HepG2 (cell line): ENCODE results near the gene RHAG. TPM values are rescaled to one million over a fixed set of nuclear protein-coding genes. Genes with fewer than 3 reads are reported as not detected.

Experiments used
- ATAC-seq: fragments of 200-7000 bp; cut with Tn5 transposase; 3 replicates; pipeline ENCODE4 v1.9.1; 2020; ENCODE audit warnings: mild to moderate bottlenecking, moderate library complexity
- BruUV-seq: library from RNA; stranded (reverse); fragments of 400-500 nt; replicated peaks from 2 replicates; lab custom pipeline; 2021; lab: Mats Ljungman, UMichigan
- CTCF ChIA-PET: fragments of 300-600 bp; formaldehyde crosslinking; extraction: SDS; loops from one replicate; lab custom pipeline; 2021; ENCODE audit warnings: low total read pairs, inconsistent platforms, low intra/inter-chr PET ratio; lab: Yijun Ruan, JAX
- POLR2A ChIA-PET: fragments of 350-600 bp; sonication (Branson Sonifier 250); formaldehyde crosslinking; loops from one replicate; lab custom pipeline; 2020; ENCODE audit warnings: antibody characterized with exemption, inconsistent platforms; lab: Yijun Ruan, JAX
- DNase-seq: peaks from one replicate; pipeline ENCODE4 v3.0.0-alpha.2; 2015; ENCODE audit warnings: low spot score
- FAIRE-seq: peaks from 3 replicates; lab custom pipeline; 2011; peaks lifted over from hg19 to GRCh38; lab: Jason Lieb, UNC
- H2AFZ ChIP-seq: one replicate; pipeline ENCODE4 v1.6.1; 2011; ENCODE audit warnings: low read length, inconsistent platforms
- H3K27ac ChIP-seq: fragments of 300-600 bp; 3 replicates; pipeline ENCODE4 v1.8.0; 2011; ENCODE audit warnings: mixed run types, mild to moderate bottlenecking, mixed read lengths, low read length, inconsistent platforms; ENCODE audit not compliant: insufficient read depth; ENCODE audit errors: extremely low read length
- H3K27me3 ChIP-seq, 2 experiments: fragments of 200-600 bp in 1 of 2; 2 replicates in 1 of 2; 3 replicates in 1 of 2; pipeline versions ENCODE4 v1.6.0 to v1.8.0; 2011; ENCODE audit warnings: low read length in 2 of 2, mild to moderate bottlenecking in 2 of 2, moderate library complexity in 2 of 2, inconsistent platforms in 1 of 2; ENCODE audit not compliant: insufficient read depth in 2 of 2, control insufficient read depth in 1 of 2
- H3K36me3 ChIP-seq, 2 experiments: fragments of 200-600 bp in 1 of 2; replicated peaks in 1 of 2; 2 replicates in 1 of 2; 3 replicates in 1 of 2; pipeline versions ENCODE4 v1.5.1 to v1.8.0; 2011; ENCODE audit warnings: low read length in 2 of 2, inconsistent platforms in 1 of 2; ENCODE audit not compliant: insufficient read depth in 2 of 2, control insufficient read depth in 1 of 2
- H3K4me1 ChIP-seq: 2 replicates; pipeline ENCODE4 v1.5.1; 2012; ENCODE audit warnings: low read length, inconsistent platforms; ENCODE audit not compliant: insufficient read depth
- H3K4me2 ChIP-seq: 2 replicates; pipeline ENCODE4 v1.6.0; 2011; ENCODE audit warnings: low read depth, low read length, inconsistent platforms
- H3K4me3 ChIP-seq, 3 experiments: fragments of 200-600 bp in 1 of 3; sonication (generic), shearing (Covaris generic) in 1 of 3; replicated peaks in 1 of 3; 2 replicates each; pipeline ENCODE4 v1.5.1; 2011 to 2016; ENCODE audit warnings: low read length in 3 of 3, inconsistent platforms in 2 of 3, low read depth in 2 of 3, mild to moderate bottlenecking in 2 of 3, control low read depth in 1 of 3, mixed read lengths in 1 of 3; ENCODE audit not compliant: insufficient read depth in 1 of 3
- H3K79me2 ChIP-seq: one replicate; pipeline ENCODE4 v1.6.1; 2011; ENCODE audit warnings: low read length, inconsistent platforms; ENCODE audit not compliant: insufficient read depth
- H3K9ac ChIP-seq: 2 replicates; pipeline ENCODE4 v1.6.0; 2011; ENCODE audit warnings: mild to moderate bottlenecking, low read depth, low read length, inconsistent platforms; ENCODE audit not compliant: insufficient read depth
- H3K9me3 ChIP-seq: 2 replicates; pipeline ENCODE4 v1.5.1; 2012; ENCODE audit warnings: mild to moderate bottlenecking, low read length
- H4K20me1 ChIP-seq: 2 replicates; pipeline ENCODE4 v1.6.0; 2011; ENCODE audit warnings: inconsistent platforms, mild to moderate bottlenecking, low read length, moderate library complexity; ENCODE audit not compliant: insufficient read depth
- GLMP ChIP-seq: sonication (generic); formaldehyde crosslinking; IDR thresholded peaks from 2 replicates; pipeline ENCODE4 v1.9.0; 2021; ENCODE audit warnings: missing genetic modification reagents, mild to moderate bottlenecking, borderline replicate concordance
- IKZF4 ChIP-seq: sonication (generic); formaldehyde crosslinking; IDR thresholded peaks from 2 replicates; pipeline ENCODE4 v1.5.1; 2020; ENCODE audit warnings: borderline replicate concordance, mild to moderate bottlenecking, low read depth, missing genetic modification reagents; ENCODE audit errors: not compliant biosample characterization
- NFYC ChIP-seq: IDR thresholded peaks from 2 replicates; pipeline ENCODE4 v1.6.1; 2016; ENCODE audit warnings: missing genetic modification reagents, missing compliant biosample characterization
- PRDM4 ChIP-seq: sonication (generic); formaldehyde crosslinking; IDR thresholded peaks from 2 replicates; pipeline ENCODE4 v1.9.0; 2021; ENCODE audit warnings: missing genetic modification reagents, borderline replicate concordance
- RAD21 ChIP-seq: fragments of 450-650 bp; formaldehyde crosslinking; IDR thresholded peaks from 2 replicates; pipeline ENCODE4 v1.5.0; 2020; ENCODE audit warnings: mild to moderate bottlenecking
- RNF219 ChIP-seq: sonication (generic); formaldehyde crosslinking; IDR thresholded peaks from 2 replicates; pipeline ENCODE4 v1.5.0; 2020; ENCODE audit warnings: mild to moderate bottlenecking, missing genetic modification reagents
- SOX6 ChIP-seq, 2 experiments: fragments of 450-650 bp in 1 of 2; sonication (generic) in 1 of 2; formaldehyde crosslinking in 1 of 2; IDR thresholded peaks; 2 replicates each; pipeline versions ENCODE4 v1.4.0 to v1.6.1; 2017 to 2020; ENCODE audit warnings: antibody characterized with exemption in 1 of 2, mild to moderate bottlenecking in 1 of 2, missing genetic modification reagents in 1 of 2
- TBX2 ChIP-seq: sonication (generic); formaldehyde crosslinking; IDR thresholded peaks from 2 replicates; pipeline ENCODE4 v1.5.0; 2020; ENCODE audit warnings: missing genetic modification reagents, mild to moderate bottlenecking, borderline replicate concordance
- U2AF2 ChIP-seq: fragments of 200-400 bp; formaldehyde crosslinking; IDR thresholded peaks from 2 replicates; pipeline ENCODE4 v1.6.1; 2017; ENCODE audit warnings: low read depth, mild to moderate bottlenecking, low read length
- ZBTB3 ChIP-seq: sonication (generic); formaldehyde crosslinking; IDR thresholded peaks from 2 replicates; pipeline ENCODE4 v1.4.0; 2020; ENCODE audit warnings: low read depth, mild to moderate bottlenecking, moderate library complexity, missing genetic modification reagents, borderline replicate concordance
- ZNF30 ChIP-seq: sonication (generic); formaldehyde crosslinking; IDR thresholded peaks from 2 replicates; pipeline ENCODE4 v1.5.0; 2020; ENCODE audit warnings: mild to moderate bottlenecking, missing genetic modification reagents
- ZNF33A ChIP-seq: sonication (generic); formaldehyde crosslinking; IDR thresholded peaks from 2 replicates; pipeline ENCODE4 v1.5.1; 2020; ENCODE audit warnings: missing genetic modification reagents, mild to moderate bottlenecking, moderate library complexity, borderline replicate concordance
- ZNF354B ChIP-seq: sonication (generic); formaldehyde crosslinking; IDR thresholded peaks from 2 replicates; pipeline ENCODE4 v1.8.0; 2022; ENCODE audit warnings: mild to moderate bottlenecking, missing genetic modification reagents
- ZNF710 ChIP-seq: sonication (generic); formaldehyde crosslinking; IDR thresholded peaks from 2 replicates; pipeline ENCODE4 v1.5.0; 2020; ENCODE audit warnings: mild to moderate bottlenecking, missing genetic modification reagents, borderline replicate concordance
- WGBS: methylation state at CpG from one replicate; pipeline ENCODE4 v1.1.6; 2017; ENCODE audit warnings: low lambda C conversion rate; 5-methylcytosine and 5-hydroxymethylcytosine counted together
- in situ Hi-C: cut with HindIII; loops from 2 replicates; pipeline ENCODE4 v1.10.0; 2017; ENCODE audit warnings: low pct_unique_long_range_greater_than_20kb; ENCODE audit not compliant: extremely low pct_ligation_motif_present
- intact Hi-C: fragments of 100-400 bp; cut with micrococcal nuclease; formaldehyde crosslinking; loops from one replicate; pipeline ENCODE4 v1.10.0; 2022; ENCODE audit not compliant: unreplicated experiment
- polyA plus RNA-seq, 8 experiments: library from polyadenylated mRNA; depleted of rRNA in 3 of 8; stranded (reverse) in 7 of 8; unstranded in 1 of 8; fragments of >200 nt; fragmentation: Illumina TruSeq in 4 of 8; extraction: Trizol in 4 of 8; gene quantifications; 2 replicates each; pipeline versions ENCODE4 v1.2.1 to v1.2.3, GENCODE V29; 2011 to 2016; ENCODE audit warnings: low read depth in 4 of 8, missing spikeins in 1 of 8, mixed read lengths in 1 of 8; ENCODE audit not compliant: insufficient read depth in 1 of 8
- total RNA-seq, 5 experiments: library from RNA; depleted of rRNA; stranded (reverse); fragments of >200 nt; fragmentation: Illumina TruSeq; extraction: Trizol; gene quantifications; 2 replicates each; pipeline ENCODE4 v1.2.3, GENCODE V29; 2016; ENCODE audit warnings: low read depth in 1 of 5

RHAG gene
- total and polyA plus RNA-seq, 2 of the 13 experiments (the other 11 are each of a cell fraction or from before 2014, with no cell fraction given) = not detected

- 14% methylated on average over 3 of the region's 3 CpGs for WGBS
- TF ChIP-seq ZNF30 = no peak
- no peak for TF ChIP-seq TBX2
- TF ChIP-seq GLMP (CRISPR knock-in tag) = no peak
- TF ChIP-seq ZNF33A = no peak
- TF ChIP-seq ZNF710 = no peak
- no peak for TF ChIP-seq RAD21
- TF ChIP-seq PRDM4 (CRISPR knock-in tag) = no peak
- no peak for TF ChIP-seq ZBTB3 (CRISPR knock-in tag)
- TF ChIP-seq NFYC (CRISPR knock-in tag) = no peak
- no peak for TF ChIP-seq ZNF354B (CRISPR knock-in tag)
- TF ChIP-seq SOX6 (IDR thresholded peaks at IDR 0.05) = no peak
- no peak for TF ChIP-seq SOX6 (CRISPR knock-in tag; IDR thresholded peaks at IDR 0.05)
- no peak for TF ChIP-seq IKZF4 (CRISPR knock-in tag)
- no peak for TF ChIP-seq U2AF2
- no peak for TF ChIP-seq RNF219
- Histone ChIP-seq H3K27me3 (no peaks in the 10 kb centered on the region; a peak in 1 of 5 replicates), H3K36me3 (no peaks in the 10 kb centered on the region), H3K79me2 (no peaks in the 10 kb centered on the region), H2AFZ (no peak overlapping the region), H3K9me3 (no peaks in the 10 kb centered on the region), H3K4me1 (peaks cover 5% of the 10 kb centered on the region; the same call in 1 of the 2 replicates), H4K20me1 (no peaks in the 10 kb centered on the region), H3K9ac (no peak overlapping the region), H3K27ac (no peak overlapping the region), H3K4me3 (no peak overlapping the region), H3K4me2 (no peak overlapping the region)
- ChIA-PET CTCF (no interaction called here), POLR2A (no interaction called here)
- FAIRE-seq (no peak), DNase-seq (no peak), ATAC-seq (no peak)
- in situ Hi-C loops = no loop called here
- intact Hi-C loops = no loop called here
- no TSS peak for BruUV-seq
These were observed 3.9 kb downstream of the RHAG start for GRCh38 chr6:49632727-49633126.
